Retinal pigment epithelial cell (primary cell): ENCODE measurements around the gene GNL2.

Source experiments
- DNase-seq: peaks from one replicate; pipeline ENCODE4 v3.0.0-alpha.2; 2010; ENCODE audit warnings: low read depth
- H3K4me3 ChIP-seq: 2 replicates; pipeline ENCODE4 v1.5.1; 2011; ENCODE audit warnings: mild to moderate bottlenecking, low read length, control low read depth, moderate library complexity
- TF ChIP-seq, protein P1 (sequence below): conservative IDR thresholded peaks from 2 replicates; pipeline ENCODE4 v1.5.1; 2011; ENCODE audit warnings: low read depth, low read length, control low read depth, inconsistent platforms

GNL2 gene

DNA sequence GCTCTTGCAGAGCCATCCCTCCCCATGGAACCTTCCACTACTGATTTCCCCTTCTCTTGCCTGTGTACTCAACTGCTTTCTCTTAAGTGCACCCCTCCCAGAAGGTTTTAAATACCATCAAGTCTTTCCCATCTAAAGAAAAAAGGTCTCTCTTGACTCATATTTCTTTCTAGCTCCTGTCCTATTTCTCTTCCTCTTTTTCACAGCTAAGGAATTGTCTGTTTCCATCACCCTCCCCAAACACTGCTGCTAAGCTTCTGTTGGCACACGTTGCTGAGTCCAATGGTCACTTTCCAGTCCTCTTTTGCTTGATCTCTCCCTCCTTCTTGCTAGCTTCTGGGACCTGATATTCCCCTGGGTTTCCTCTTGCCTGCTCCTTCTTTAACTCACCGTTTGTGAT lies 13.3 kb upstream of the GNL2 start:
- H3K4me3 ChIP-seq: no peak overlapping the region
- TF ChIP-seq, protein P1, sequence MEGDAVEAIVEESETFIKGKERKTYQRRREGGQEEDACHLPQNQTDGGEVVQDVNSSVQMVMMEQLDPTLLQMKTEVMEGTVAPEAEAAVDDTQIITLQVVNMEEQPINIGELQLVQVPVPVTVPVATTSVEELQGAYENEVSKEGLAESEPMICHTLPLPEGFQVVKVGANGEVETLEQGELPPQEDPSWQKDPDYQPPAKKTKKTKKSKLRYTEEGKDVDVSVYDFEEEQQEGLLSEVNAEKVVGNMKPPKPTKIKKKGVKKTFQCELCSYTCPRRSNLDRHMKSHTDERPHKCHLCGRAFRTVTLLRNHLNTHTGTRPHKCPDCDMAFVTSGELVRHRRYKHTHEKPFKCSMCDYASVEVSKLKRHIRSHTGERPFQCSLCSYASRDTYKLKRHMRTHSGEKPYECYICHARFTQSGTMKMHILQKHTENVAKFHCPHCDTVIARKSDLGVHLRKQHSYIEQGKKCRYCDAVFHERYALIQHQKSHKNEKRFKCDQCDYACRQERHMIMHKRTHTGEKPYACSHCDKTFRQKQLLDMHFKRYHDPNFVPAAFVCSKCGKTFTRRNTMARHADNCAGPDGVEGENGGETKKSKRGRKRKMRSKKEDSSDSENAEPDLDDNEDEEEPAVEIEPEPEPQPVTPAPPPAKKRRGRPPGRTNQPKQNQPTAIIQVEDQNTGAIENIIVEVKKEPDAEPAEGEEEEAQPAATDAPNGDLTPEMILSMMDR: no peak
- no peak for DNase-seq

DNA sequence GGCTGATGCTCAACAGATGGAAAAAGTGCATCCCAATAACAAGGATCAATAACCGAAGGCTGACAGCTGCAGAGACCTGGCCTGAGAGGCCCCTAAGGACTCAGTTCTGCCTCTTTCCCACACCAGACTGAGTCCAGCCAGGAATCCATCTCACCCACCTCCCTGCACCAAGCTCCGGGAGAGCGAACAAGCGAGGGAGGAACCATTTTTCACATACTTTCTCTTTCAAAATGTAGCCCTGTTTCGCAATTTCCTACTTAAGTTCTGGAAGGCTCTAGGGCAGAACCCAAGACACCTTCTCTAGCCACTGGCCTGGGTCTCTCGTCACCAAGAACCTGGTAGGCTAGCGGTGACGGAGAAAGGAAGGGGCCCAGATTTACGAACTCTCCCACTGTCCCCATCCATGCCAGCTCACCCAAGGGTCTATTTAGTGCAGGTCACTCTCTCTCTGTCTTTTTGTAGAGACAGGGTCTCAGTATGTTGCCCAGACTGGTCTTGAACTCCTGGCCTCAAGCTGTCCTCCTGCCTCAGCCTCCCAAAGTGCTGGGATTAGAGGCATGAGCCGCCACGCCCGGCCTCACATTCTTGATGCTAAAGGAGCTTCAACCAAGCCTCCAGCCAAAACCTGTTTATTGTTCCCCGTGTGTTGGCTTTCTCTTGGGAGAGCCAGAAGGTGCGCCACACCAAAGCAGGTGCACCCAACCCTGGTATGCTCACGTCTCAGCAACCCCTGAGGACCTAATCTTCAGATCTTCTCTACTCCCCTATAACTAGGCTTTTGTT lies 10.9 kb upstream of the GNL2 start:
- no peak overlapping the region for H3K4me3 ChIP-seq
- TF ChIP-seq, protein P1: no peak
- DNase-seq: no peak

DNA sequence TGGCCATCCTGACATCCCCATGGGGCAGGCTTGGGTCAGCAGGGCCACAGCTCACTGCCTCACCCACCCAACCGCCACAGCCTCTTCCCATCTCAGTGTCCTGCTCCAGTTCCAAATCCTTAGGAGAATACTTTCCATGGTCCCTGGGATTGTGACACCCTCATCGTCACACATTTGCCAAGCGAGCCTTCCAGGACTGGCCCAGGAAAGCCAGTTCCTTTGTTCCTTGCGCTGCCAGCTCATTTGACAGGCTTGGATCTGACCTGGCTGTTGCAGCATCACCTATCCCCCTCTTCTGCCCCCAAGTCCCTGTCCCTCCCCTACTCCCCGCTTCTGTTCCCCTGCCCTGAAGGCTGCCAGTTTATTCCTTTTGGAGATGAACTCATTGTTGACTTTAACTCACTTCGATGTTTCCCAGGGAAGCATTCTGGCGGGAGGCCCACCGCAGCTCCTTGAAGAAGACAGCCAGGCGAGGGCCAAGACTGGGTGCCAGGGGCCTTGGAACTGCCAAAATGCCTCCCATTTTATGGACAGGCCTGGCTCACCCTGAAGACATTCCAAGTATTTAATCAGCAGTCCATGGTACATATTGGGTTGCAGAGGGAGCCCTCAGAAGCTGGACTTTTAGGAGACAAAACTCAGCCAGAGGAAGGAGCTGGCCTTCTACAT lies 10.2 kb upstream of the GNL2 start:
- DNase-seq: no peak
- TF ChIP-seq, protein P1: no peak
- no peak overlapping the region for H3K4me3 ChIP-seq

DNA sequence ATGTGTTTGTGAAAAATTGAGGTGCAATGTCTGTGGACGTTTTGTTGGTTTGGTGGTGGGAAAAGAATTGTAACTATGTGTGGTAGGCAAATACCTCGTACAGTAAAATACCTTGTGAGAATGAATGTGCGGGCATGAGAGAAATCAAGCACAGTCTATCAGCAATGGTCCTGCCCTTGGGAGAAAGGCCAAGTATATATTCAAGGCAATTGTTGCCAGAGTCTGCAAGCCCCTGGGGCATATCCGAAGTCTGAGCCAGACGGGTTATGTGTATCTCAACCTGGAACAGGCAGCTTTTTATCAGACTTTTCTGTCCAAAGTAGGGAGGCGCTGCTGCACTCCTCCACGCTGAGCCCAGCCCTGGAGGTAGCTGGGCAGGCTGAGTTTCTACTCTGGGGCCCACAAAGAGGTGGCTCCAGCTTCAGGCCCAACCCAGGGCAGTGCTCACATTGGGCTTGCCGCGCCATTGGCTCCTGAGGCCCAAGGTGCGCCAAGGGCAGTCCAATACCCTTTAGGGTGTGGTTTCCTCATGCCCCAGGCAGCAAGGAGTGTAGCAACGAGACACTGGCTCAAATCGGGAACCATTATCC lies 9.4 kb upstream of the GNL2 start:
- no peak overlapping the region for H3K4me3 ChIP-seq
- TF ChIP-seq, protein P1: no peak
- no peak for DNase-seq

DNA sequence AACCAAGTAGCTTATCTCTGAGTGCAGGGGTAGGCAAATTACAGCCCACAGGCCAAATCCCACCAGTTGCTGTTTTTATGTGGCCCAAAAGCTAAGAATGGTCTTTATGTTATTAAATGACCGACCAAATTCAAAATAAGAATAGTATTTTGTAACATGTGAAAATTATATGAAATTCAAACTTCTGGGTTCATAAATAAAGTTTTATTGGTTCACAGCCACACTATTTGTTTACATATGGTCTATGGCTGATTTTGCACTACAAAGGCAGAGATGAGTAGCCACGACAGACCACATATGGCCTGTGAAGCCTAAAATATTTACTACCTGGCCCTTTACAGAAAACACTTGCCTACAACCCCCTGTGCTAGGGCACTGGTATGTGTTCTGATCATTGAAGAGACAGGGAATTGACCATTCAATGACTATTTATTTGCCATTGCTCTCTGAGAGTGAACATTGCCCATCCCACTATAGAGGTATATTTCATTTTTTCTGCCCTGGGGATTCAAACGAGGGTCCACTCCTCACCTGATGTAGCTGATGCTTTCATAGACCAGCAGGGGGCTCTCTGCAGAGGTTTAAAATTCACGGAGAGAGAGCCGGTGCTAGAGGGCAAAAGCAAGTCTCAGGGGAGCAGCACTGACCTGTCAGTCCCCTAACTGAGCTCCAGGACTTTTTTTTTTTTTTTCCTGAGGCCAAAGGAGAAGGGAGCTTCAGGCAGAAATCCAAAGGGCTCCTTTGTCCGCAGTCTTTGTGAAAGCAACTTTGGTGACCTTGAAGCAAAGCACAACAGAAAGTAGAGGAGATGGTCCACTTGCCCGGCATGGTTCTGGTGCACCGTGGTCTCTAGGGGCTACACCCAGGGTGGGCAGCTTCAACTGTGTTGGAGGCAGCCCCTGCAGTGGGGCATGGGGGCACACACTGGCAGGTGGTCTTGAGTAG lies 7.3 kb upstream of the GNL2 start:
- TF ChIP-seq, protein P1: peak; percentile 89
- no peak for DNase-seq

DNA sequence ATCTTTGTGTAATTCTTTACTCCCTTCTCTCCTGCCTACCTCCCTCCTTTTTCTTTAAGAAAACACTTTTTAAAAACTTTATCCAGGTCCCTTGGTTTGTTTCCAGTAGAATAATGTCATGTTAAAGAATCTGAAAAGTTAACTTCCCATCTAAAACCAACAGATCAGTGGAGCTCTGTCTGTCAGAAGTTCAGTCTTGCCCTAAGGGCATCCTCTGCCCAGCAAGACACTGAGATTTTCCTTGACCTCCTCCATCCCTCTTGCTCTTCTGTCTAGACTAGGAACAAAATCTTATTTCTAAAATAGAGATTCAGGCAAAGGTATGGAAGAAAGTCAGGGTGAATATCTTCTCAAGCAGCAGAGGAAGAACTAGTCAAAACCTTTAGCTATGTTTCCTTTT lies 5.7 kb upstream of the GNL2 start:
- TF ChIP-seq, protein P1: no peak
- no peak overlapping the region for H3K4me3 ChIP-seq

More for the DNA sequence above, 7.3 kb upstream of the GNL2 start:
- H3K4me3 ChIP-seq: no peak overlapping the region

More for the DNA sequence above, 5.7 kb upstream of the GNL2 start:
- DNase-seq: no peak
